ENCODE measurements around the gene TMEM39B.

TMEM39B gene

GRCh38 chr1:32040711-32041110, 32.0 kb upstream of the TMEM39B start:
- Histone ChIP-seq H3K4me3 (ENCODE audit: insufficient read length, low read depth) (no peak overlapping the region), H3K36me3 (ENCODE audit: insufficient read depth, insufficient read length, low read length) (peaks cover 55% of the 10 kb centered on the region), H3K9ac (ENCODE audit: insufficient read length, low read depth) (no peak overlapping the region), H3K9me3 (ENCODE audit: insufficient read depth, low read length) (no peaks in the 10 kb centered on the region), H3K27me3 (ENCODE audit: insufficient read depth, insufficient read length) (no peaks in the 10 kb centered on the region), H3K4me1 (ENCODE audit: insufficient read depth, insufficient read length) (no peaks in the 10 kb centered on the region)
- TF ChIP-seq YY1 (IDR thresholded peaks at IDR 0.05; ENCODE audit: insufficient read depth, insufficient read length) = no peak
- no peak for TF ChIP-seq ZNF274 (IDR thresholded peaks at IDR 0.05; ENCODE audit: low read depth, low read length)
- no peak for TF ChIP-seq SUZ12 (IDR thresholded peaks at IDR 0.05; ENCODE audit: extremely low read depth, insufficient read depth, insufficient read length)
- no peak for DNase-seq (ENCODE audit: low read depth, low spot score)

GRCh38 chr1:32042330-32042729, 30.4 kb upstream of the TMEM39B start:
- H3K27me3 ChIP-seq (ENCODE audit: insufficient read depth, insufficient read length) = no peaks in the 10 kb centered on the region
- no peak overlapping the region for H3K4me3 ChIP-seq (ENCODE audit: insufficient read length, low read depth)
- H3K9me3 ChIP-seq (ENCODE audit: insufficient read depth, low read length) = no peaks in the 10 kb centered on the region
- H3K36me3 ChIP-seq (ENCODE audit: insufficient read depth, insufficient read length, low read length) = peaks cover 51% of the 10 kb centered on the region
- no peak overlapping the region for H3K9ac ChIP-seq (ENCODE audit: insufficient read length, low read depth)
- TF ChIP-seq ZNF274 (IDR thresholded peaks at IDR 0.05; ENCODE audit: low read depth, low read length) (no peak), SUZ12 (IDR thresholded peaks at IDR 0.05; ENCODE audit: extremely low read depth, insufficient read depth, insufficient read length) (no peak), YY1 (IDR thresholded peaks at IDR 0.05; ENCODE audit: insufficient read depth, insufficient read length) (no peak)
- no peaks in the 10 kb centered on the region for H3K4me1 ChIP-seq (ENCODE audit: insufficient read depth, insufficient read length)
- no peak for DNase-seq (ENCODE audit: low read depth, low spot score)

GRCh38 chr1:32044234-32044633, 28.5 kb upstream of the TMEM39B start:
- TF ChIP-seq ZNF274 (IDR thresholded peaks at IDR 0.05; ENCODE audit: low read depth, low read length) = no peak
- TF ChIP-seq SUZ12 (IDR thresholded peaks at IDR 0.05; ENCODE audit: extremely low read depth, insufficient read depth, insufficient read length) = no peak
- TF ChIP-seq YY1 (IDR thresholded peaks at IDR 0.05; ENCODE audit: insufficient read depth, insufficient read length) = no peak
- Histone ChIP-seq H3K4me1 (ENCODE audit: insufficient read depth, insufficient read length) (no peaks in the 10 kb centered on the region), H3K9me3 (ENCODE audit: insufficient read depth, low read length) (no peaks in the 10 kb centered on the region), H3K4me3 (ENCODE audit: insufficient read length, low read depth) (no peak overlapping the region), H3K36me3 (ENCODE audit: insufficient read depth, insufficient read length, low read length) (peaks cover 51% of the 10 kb centered on the region), H3K9ac (ENCODE audit: insufficient read length, low read depth) (no peak overlapping the region), H3K27me3 (ENCODE audit: insufficient read depth, insufficient read length) (no peaks in the 10 kb centered on the region)
- no peak for DNase-seq (ENCODE audit: low read depth, low spot score)

- H3K4me3 ChIP-seq (ENCODE audit: insufficient read length, low read depth) = no peak overlapping the region
- H3K36me3 ChIP-seq (ENCODE audit: insufficient read depth, insufficient read length, low read length) = peaks cover 50% of the 10 kb centered on the region
- no peaks in the 10 kb centered on the region for H3K27me3 ChIP-seq (ENCODE audit: insufficient read depth, insufficient read length)
- TF ChIP-seq YY1 (IDR thresholded peaks at IDR 0.05; ENCODE audit: insufficient read depth, insufficient read length) (no peak), SUZ12 (IDR thresholded peaks at IDR 0.05; ENCODE audit: extremely low read depth, insufficient read depth, insufficient read length) (no peak), ZNF274 (IDR thresholded peaks at IDR 0.05; ENCODE audit: low read depth, low read length) (no peak)
- DNase-seq (ENCODE audit: low read depth, low spot score) = no peak
- no peaks in the 10 kb centered on the region for H3K9me3 ChIP-seq (ENCODE audit: insufficient read depth, low read length)
- no peaks in the 10 kb centered on the region for H3K4me1 ChIP-seq (ENCODE audit: insufficient read depth, insufficient read length)
- H3K9ac ChIP-seq (ENCODE audit: insufficient read length, low read depth) = no peak overlapping the region
These were observed 27.0 kb upstream of the TMEM39B start for GRCh38 chr1:32045772-32046171.

GRCh38 chr1:32047701-32048100, 25.0 kb upstream of the TMEM39B start:
- Histone ChIP-seq H3K9ac (ENCODE audit: insufficient read length, low read depth) (no peak overlapping the region), H3K36me3 (ENCODE audit: insufficient read depth, insufficient read length, low read length) (peaks cover 60% of the 10 kb centered on the region), H3K4me1 (ENCODE audit: insufficient read depth, insufficient read length) (no peaks in the 10 kb centered on the region), H3K4me3 (ENCODE audit: insufficient read length, low read depth) (no peak overlapping the region), H3K9me3 (ENCODE audit: insufficient read depth, low read length) (no peaks in the 10 kb centered on the region), H3K27me3 (ENCODE audit: insufficient read depth, insufficient read length) (no peaks in the 10 kb centered on the region)
- TF ChIP-seq YY1 (IDR thresholded peaks at IDR 0.05; ENCODE audit: insufficient read depth, insufficient read length) (no peak), SUZ12 (IDR thresholded peaks at IDR 0.05; ENCODE audit: extremely low read depth, insufficient read depth, insufficient read length) (no peak), ZNF274 (IDR thresholded peaks at IDR 0.05; ENCODE audit: low read depth, low read length) (no peak)
- DNase-seq (ENCODE audit: low read depth, low spot score) = no peak

GRCh38 chr1:32048440-32048839, 24.3 kb upstream of the TMEM39B start:
- no peaks in the 10 kb centered on the region for H3K4me1 ChIP-seq (ENCODE audit: insufficient read depth, insufficient read length)
- H3K9ac ChIP-seq (ENCODE audit: insufficient read length, low read depth) = no peak overlapping the region
- no peak overlapping the region for H3K4me3 ChIP-seq (ENCODE audit: insufficient read length, low read depth)
- TF ChIP-seq YY1 (IDR thresholded peaks at IDR 0.05; ENCODE audit: insufficient read depth, insufficient read length) = no peak
- TF ChIP-seq ZNF274 (IDR thresholded peaks at IDR 0.05; ENCODE audit: low read depth, low read length) = no peak
- no peak for TF ChIP-seq SUZ12 (IDR thresholded peaks at IDR 0.05; ENCODE audit: extremely low read depth, insufficient read depth, insufficient read length)
- no peak for DNase-seq (ENCODE audit: low read depth, low spot score)
- no peaks in the 10 kb centered on the region for H3K9me3 ChIP-seq (ENCODE audit: insufficient read depth, low read length)
- H3K36me3 ChIP-seq (ENCODE audit: insufficient read depth, insufficient read length, low read length) = peaks cover 67% of the 10 kb centered on the region
- no peaks in the 10 kb centered on the region for H3K27me3 ChIP-seq (ENCODE audit: insufficient read depth, insufficient read length)

- no peaks in the 10 kb centered on the region for H3K9me3 ChIP-seq (ENCODE audit: insufficient read depth, low read length)
- H3K4me1 ChIP-seq (ENCODE audit: insufficient read depth, insufficient read length) = no peaks in the 10 kb centered on the region
- no peak overlapping the region for H3K9ac ChIP-seq (ENCODE audit: insufficient read length, low read depth)
- DNase-seq (ENCODE audit: low read depth, low spot score) = no peak
- H3K36me3 ChIP-seq (ENCODE audit: insufficient read depth, insufficient read length, low read length) = peaks cover 94% of the 10 kb centered on the region
- H3K27me3 ChIP-seq (ENCODE audit: insufficient read depth, insufficient read length) = no peaks in the 10 kb centered on the region
- TF ChIP-seq SUZ12 (IDR thresholded peaks at IDR 0.05; ENCODE audit: extremely low read depth, insufficient read depth, insufficient read length) (no peak), ZNF274 (IDR thresholded peaks at IDR 0.05; ENCODE audit: low read depth, low read length) (no peak), YY1 (IDR thresholded peaks at IDR 0.05; ENCODE audit: insufficient read depth, insufficient read length) (no peak)
- no peak overlapping the region for H3K4me3 ChIP-seq (ENCODE audit: insufficient read length, low read depth)
These were observed 21.0 kb upstream of the TMEM39B start for GRCh38 chr1:32051706-32052105.

All from NT2/D1 (cell line).